ENCODE results near the gene TNFRSF17. TPM values are rescaled to one million over a fixed set of nuclear protein-coding genes. Genes with fewer than 3 reads are reported as not detected.

TNFRSF17 gene
- total and polyA plus RNA-seq, 9 of the 15 experiments (the other 6 are each of a cell fraction or from before 2014, with no cell fraction given), result not detected

GRCh38 chr16:11916524-11917285, 48.3 kb upstream of the TNFRSF17 start (continued):
- TF ChIP-seq ZFP91 (CRISPR knock-in tag; IDR thresholded peaks at IDR 0.05) (no peak), MTA1 (IDR thresholded peaks at IDR 0.05; ENCODE audit: borderline replicate concordance) (no peak; the same call in 1 of the 2 replicates), TRIM28 (IDR thresholded peaks at IDR 0.05) (no peak), SNRNP70 (optimal IDR thresholded peaks at IDR 0.05; ENCODE audit: low read depth, low read length) (no peak), FOXA1 (IDR thresholded peaks at IDR 0.05; ENCODE audit: borderline replicate concordance) (no peak), GABPA (tag; conservative IDR thresholded peaks at IDR 0.05; ENCODE audit: low read depth) (no peak), PBX2 (CRISPR knock-in tag; IDR thresholded peaks at IDR 0.05; ENCODE audit: low read depth) (no peak), PBX2 (tag; conservative IDR thresholded peaks at IDR 0.05; ENCODE audit: low read depth) (no peak), TCF7 (IDR thresholded peaks at IDR 0.05; ENCODE audit: borderline replicate concordance) (no peak), HNRNPH1 (optimal IDR thresholded peaks at IDR 0.05; ENCODE audit: low read depth, low read length) (no peak), KDM1A (IDR thresholded peaks at IDR 0.05) (no peak), FOXJ2 (tag; IDR thresholded peaks at IDR 0.05) (no peak), ZNF696 (CRISPR knock-in tag; conservative IDR thresholded peaks at IDR 0.05) (no peak), RAD21 (CRISPR knock-in tag; conservative IDR thresholded peaks at IDR 0.05 in 1 of 2, IDR thresholded peaks at IDR 0.05 in 1 of 2) (no peak), SMARCA4 (IDR thresholded peaks at IDR 0.05) (peak; percentile 47; the same call in 1 of the 2 replicates), CXXC5 (CRISPR knock-in tag; IDR thresholded peaks at IDR 0.05) (no peak), TARDBP (IDR thresholded peaks at IDR 0.05) (no peak), MAZ (CRISPR knock-in tag; conservative IDR thresholded peaks at IDR 0.05 in 1 of 2, IDR thresholded peaks at IDR 0.05 in 1 of 2) (no peak)

All from K562 (cell line).